Measurements from ENCODE around the gene LEKR1.

Gene LEKR1

DNA sequence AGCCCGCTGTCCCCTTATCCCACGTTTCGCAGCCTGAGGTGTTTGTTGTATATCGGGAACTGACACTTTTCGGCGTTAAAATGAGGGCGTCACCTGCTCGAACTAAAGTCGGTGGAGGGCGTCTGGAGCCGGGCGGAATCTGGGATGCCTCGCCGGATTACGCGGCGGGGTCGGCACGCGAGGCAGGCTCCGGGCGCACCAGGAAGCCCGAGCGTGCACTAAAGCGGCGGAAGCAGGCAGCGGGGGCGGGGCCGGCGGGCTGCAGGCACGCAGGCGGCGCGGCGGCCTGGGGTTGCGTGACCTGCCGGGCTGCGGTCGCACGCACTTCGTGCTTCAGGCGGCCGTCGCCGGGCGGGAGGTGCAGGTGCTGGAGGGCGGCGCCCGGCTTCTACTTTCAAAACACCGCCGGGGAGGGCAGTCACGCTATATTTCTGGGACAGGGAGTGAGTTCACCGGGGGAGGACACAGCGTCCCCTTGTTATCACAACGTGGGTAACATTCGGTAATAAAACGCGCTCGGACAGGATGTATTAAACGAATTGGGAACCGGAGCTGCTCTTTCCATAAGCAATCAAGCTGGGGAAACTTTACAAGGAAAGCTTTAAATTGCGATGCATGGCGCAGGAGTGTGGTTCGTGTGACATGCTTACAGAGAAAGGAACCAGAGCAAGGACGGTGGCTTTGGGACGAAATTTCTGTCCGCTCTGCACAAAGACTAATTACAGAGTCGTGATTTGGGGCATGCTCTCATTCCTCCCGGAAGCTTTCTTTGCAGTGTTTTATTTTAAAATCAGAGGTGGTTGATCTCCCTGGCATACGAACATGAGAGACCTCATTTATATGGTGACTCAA lies 9.1 kb upstream of the LEKR1 start:
- no peak overlapping the region for H3K4me3 ChIP-seq (ENCODE audit: low read depth in 1 of 2, low read length in 2 of 2)
- H3K27ac ChIP-seq (ENCODE audit: low read length): no peak overlapping the region
- peak; percentile 79 for ATAC-seq (ENCODE audit: insufficient read depth, low read depth)
- H4K20me1 ChIP-seq (ENCODE audit: insufficient read depth, low read length): no peaks in the 10 kb centered on the region
- no peak overlapping the region for H3K9ac ChIP-seq (ENCODE audit: low read depth, low read length)
- H3K27me3 ChIP-seq (ENCODE audit: insufficient read depth, low read length, poor library complexity): peaks cover 12% of the 10 kb centered on the region
- no peaks in the 10 kb centered on the region for H3K79me2 ChIP-seq (ENCODE audit: insufficient read depth, low read length)
- no peaks in the 10 kb centered on the region for H3K4me1 ChIP-seq (ENCODE audit: insufficient read depth, low read length)
- DNase-seq: peak; percentile 29
- no peak overlapping the region for H3K4me2 ChIP-seq (ENCODE audit: insufficient read depth, low read length)
- no peaks in the 10 kb centered on the region for H3K36me3 ChIP-seq (ENCODE audit: insufficient read depth, low read length)
- H2AFZ ChIP-seq (ENCODE audit: low read depth, low read length): no peak overlapping the region
- H3K9me3 ChIP-seq (ENCODE audit: insufficient read depth, low read length, severe bottlenecking): no peaks in the 10 kb centered on the region
- no peak for TF ChIP-seq EZH2 (IDR thresholded peaks at IDR 0.05; ENCODE audit: borderline replicate concordance, low read depth, low read length, severe bottlenecking)
- TF ChIP-seq, protein P1, sequence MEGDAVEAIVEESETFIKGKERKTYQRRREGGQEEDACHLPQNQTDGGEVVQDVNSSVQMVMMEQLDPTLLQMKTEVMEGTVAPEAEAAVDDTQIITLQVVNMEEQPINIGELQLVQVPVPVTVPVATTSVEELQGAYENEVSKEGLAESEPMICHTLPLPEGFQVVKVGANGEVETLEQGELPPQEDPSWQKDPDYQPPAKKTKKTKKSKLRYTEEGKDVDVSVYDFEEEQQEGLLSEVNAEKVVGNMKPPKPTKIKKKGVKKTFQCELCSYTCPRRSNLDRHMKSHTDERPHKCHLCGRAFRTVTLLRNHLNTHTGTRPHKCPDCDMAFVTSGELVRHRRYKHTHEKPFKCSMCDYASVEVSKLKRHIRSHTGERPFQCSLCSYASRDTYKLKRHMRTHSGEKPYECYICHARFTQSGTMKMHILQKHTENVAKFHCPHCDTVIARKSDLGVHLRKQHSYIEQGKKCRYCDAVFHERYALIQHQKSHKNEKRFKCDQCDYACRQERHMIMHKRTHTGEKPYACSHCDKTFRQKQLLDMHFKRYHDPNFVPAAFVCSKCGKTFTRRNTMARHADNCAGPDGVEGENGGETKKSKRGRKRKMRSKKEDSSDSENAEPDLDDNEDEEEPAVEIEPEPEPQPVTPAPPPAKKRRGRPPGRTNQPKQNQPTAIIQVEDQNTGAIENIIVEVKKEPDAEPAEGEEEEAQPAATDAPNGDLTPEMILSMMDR (IDR thresholded peaks at IDR 0.05; ENCODE audit: borderline replicate concordance, extremely low read depth, low read length, poor library complexity, severe bottlenecking): no peak

DNA sequence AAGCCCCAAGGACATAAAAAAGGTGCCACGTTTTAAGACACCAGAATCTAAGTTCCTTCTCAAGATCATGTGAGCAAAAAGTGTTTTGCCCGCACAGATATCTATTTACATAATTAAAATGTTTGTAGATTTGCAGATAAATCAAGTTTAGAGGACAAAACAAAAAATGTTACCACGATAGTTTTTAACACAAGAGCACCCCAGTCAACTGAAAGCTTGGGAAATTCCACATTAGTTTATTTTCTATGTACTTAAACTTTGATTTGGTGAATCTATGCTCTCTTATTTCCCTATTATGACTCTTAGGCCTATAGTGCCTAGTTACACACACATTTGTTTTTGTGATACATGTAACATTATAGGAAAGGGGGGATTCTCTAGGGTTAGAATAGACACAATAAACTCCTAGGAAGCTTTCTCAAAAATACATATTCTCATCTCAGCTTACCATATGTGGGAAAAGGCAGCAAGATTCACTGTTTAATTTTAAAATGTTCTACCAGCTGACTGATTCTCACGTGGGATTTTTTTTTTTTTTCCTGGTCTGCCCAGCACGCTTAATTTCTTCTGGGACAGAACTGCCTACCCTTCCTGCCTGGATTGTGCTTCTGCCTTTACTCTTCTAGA lies 8.4 kb upstream of the LEKR1 start:
- H3K4me1 ChIP-seq (ENCODE audit: insufficient read depth, low read length): no peaks in the 10 kb centered on the region
- no peaks in the 10 kb centered on the region for H4K20me1 ChIP-seq (ENCODE audit: insufficient read depth, low read length)
- DNase-seq (no peak), ATAC-seq (ENCODE audit: insufficient read depth, low read depth) (no peak)
- no peak overlapping the region for H3K4me3 ChIP-seq (ENCODE audit: low read depth in 1 of 2, low read length in 2 of 2)
- no peak overlapping the region for H3K4me2 ChIP-seq (ENCODE audit: insufficient read depth, low read length)
- no peaks in the 10 kb centered on the region for H3K36me3 ChIP-seq (ENCODE audit: insufficient read depth, low read length)
- H3K9ac ChIP-seq (ENCODE audit: low read depth, low read length): no peak overlapping the region
- H3K27me3 ChIP-seq (ENCODE audit: insufficient read depth, low read length, poor library complexity): peaks cover 12% of the 10 kb centered on the region
- no peak for TF ChIP-seq EZH2 (IDR thresholded peaks at IDR 0.05; ENCODE audit: borderline replicate concordance, low read depth, low read length, severe bottlenecking)
- TF ChIP-seq, protein P1 (IDR thresholded peaks at IDR 0.05; ENCODE audit: borderline replicate concordance, extremely low read depth, low read length, poor library complexity, severe bottlenecking): no peak
- no peak overlapping the region for H2AFZ ChIP-seq (ENCODE audit: low read depth, low read length)
- H3K79me2 ChIP-seq (ENCODE audit: insufficient read depth, low read length): no peaks in the 10 kb centered on the region
- H3K9me3 ChIP-seq (ENCODE audit: insufficient read depth, low read length, severe bottlenecking): no peaks in the 10 kb centered on the region
- no peak overlapping the region for H3K27ac ChIP-seq (ENCODE audit: low read length)

DNA sequence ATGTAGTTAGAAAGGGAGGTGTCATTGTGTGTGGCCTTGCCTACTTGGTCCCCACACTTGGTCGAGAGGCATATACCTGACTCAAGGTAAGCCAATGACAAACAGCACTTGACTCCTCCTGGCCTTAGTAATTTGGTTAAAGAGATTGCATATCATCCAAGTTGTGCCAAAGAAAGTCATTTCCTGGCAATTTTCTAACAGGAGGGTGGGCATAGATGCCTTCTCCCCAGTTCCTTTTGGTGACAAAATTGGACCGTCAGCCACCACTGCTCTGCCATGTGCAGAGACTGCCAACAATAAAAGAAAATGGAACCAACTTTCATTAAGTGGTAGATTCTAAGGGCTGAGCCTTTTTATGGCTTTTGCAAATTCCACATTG lies 7.9 kb upstream of the LEKR1 start:
- DNase-seq: no peak
- no peak for ATAC-seq (ENCODE audit: insufficient read depth, low read depth)
- no peak overlapping the region for H3K9ac ChIP-seq (ENCODE audit: low read depth, low read length)
- H3K4me3 ChIP-seq (ENCODE audit: low read depth in 1 of 2, low read length in 2 of 2): no peak overlapping the region
- no peak overlapping the region for H3K27ac ChIP-seq (ENCODE audit: low read length)
- H3K4me2 ChIP-seq (ENCODE audit: insufficient read depth, low read length): no peak overlapping the region
- no peaks in the 10 kb centered on the region for H3K4me1 ChIP-seq (ENCODE audit: insufficient read depth, low read length)
- H3K27me3 ChIP-seq (ENCODE audit: insufficient read depth, low read length, poor library complexity): peaks cover 12% of the 10 kb centered on the region
- H3K9me3 ChIP-seq (ENCODE audit: insufficient read depth, low read length, severe bottlenecking): no peaks in the 10 kb centered on the region
- H4K20me1 ChIP-seq (ENCODE audit: insufficient read depth, low read length): no peaks in the 10 kb centered on the region
- no peaks in the 10 kb centered on the region for H3K36me3 ChIP-seq (ENCODE audit: insufficient read depth, low read length)
- no peaks in the 10 kb centered on the region for H3K79me2 ChIP-seq (ENCODE audit: insufficient read depth, low read length)
- no peak for TF ChIP-seq EZH2 (IDR thresholded peaks at IDR 0.05; ENCODE audit: borderline replicate concordance, low read depth, low read length, severe bottlenecking)
- TF ChIP-seq, protein P1 (IDR thresholded peaks at IDR 0.05; ENCODE audit: borderline replicate concordance, extremely low read depth, low read length, poor library complexity, severe bottlenecking): no peak
- H2AFZ ChIP-seq (ENCODE audit: low read depth, low read length): no peak overlapping the region

Measured in DND-41 (cell line).